ENCODE data around the gene PABPN1L. TPM values are rescaled to one million over a fixed set of nuclear protein-coding genes. Genes with fewer than 3 reads are reported as not detected.

The PABPN1L gene
- total and polyA plus RNA-seq, 2 of the 8 experiments (the other 6 are each of a cell fraction or from before 2014, with no cell fraction given) = not detected

DNA sequence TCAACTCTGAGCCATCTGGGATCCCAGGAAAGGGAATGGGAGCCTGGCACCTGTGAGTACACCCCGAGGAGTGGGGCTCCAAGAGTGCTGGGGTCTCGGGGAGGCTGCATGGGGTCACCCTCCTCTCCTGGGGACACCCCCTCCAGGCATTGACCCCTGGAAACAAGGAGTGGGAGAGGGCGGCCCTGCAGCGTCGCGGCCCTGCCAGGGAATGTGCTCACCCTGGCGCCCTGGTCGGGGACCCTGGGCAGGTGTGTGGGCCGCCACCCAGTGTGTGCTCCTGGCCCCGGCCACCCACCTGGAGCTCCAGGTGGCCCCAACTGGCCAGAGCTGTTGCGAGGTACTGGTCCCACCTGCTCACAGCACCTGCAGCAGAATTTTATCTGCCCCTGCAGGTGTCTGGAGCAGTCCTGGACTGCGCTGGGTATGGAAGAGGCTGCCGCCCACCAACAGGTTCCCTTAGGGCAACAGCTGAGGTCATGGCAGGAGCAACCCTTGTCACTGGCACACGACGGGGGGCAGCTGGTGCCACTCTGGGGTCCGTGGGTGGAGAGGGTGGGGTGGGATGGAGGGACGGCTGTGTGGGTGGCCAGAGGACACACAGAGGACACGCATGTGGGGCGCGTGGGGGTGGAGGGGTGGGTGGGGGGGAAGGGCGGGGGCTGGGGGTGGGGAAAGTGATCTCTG is 5.4 kb upstream of the PABPN1L start:
- no peak overlapping the region for H3K18ac ChIP-seq (ENCODE audit: extremely low read depth, low read length)
- H2BK20ac ChIP-seq (ENCODE audit: low read length) = no peak overlapping the region
- H3K14ac ChIP-seq (ENCODE audit: insufficient read length) = no peak overlapping the region
- H4K20me1 ChIP-seq (replicated peaks in 1 of 2; ENCODE audit: control insufficient read depth in 1 of 2, insufficient read depth in 2 of 2, low read length in 2 of 2) = no peaks in the 10 kb centered on the region
- no peak overlapping the region for H4K91ac ChIP-seq (replicated peaks; ENCODE audit: insufficient read length, low read length)
- no peak overlapping the region for H2BK12ac ChIP-seq (ENCODE audit: low read depth, low read length)
- 91% methylated on average over 13 of the region's 21 CpGs; no CpG with 5 or more reads in 1 of the 2 experiments for WGBS, 2 experiments (ENCODE audit: extremely low coverage in 1 of 2, insufficient coverage in 1 of 2, insufficient read length in 1 of 2, insufficient replicate concordance in 2 of 2, low coverage in 1 of 2, low lambda C conversion rate in 2 of 2, missing lambda C conversion rate in 1 of 2)
- CTCF ChIA-PET (ENCODE audit: partially characterized antibody) = interaction anchor here (0.7 kb wide), 1 partner anchor 59 kb away, joined by 3 read pairs; no protein-coding TSS in a partner anchor
- H2AFZ ChIP-seq (ENCODE audit: low read length) = no peak overlapping the region
- no peak overlapping the region for H3K56ac ChIP-seq (replicated peaks; ENCODE audit: insufficient read length, low read depth, low read length)
- no peaks in the 10 kb centered on the region; a peak in 1 of 4 replicates for H3K9me3 ChIP-seq (ENCODE audit: insufficient read depth in 2 of 2, low read depth in 1 of 2, low read length in 1 of 2)
- H3K79me2 ChIP-seq (ENCODE audit: control insufficient read depth in 1 of 2, insufficient read depth in 2 of 2, low read length in 2 of 2) = no peaks in the 10 kb centered on the region
- no peak overlapping the region for H3K4ac ChIP-seq (replicated peaks; ENCODE audit: insufficient read length, low read depth, low read length)
- H3K4me1 ChIP-seq (replicated peaks in 1 of 4; ENCODE audit: control insufficient read depth in 3 of 4, insufficient read depth in 4 of 4, low read length in 3 of 4) = no peaks in the 10 kb centered on the region; a peak in 1 of 7 replicates
- H3K27me3 ChIP-seq (replicated peaks in 1 of 4; ENCODE audit: control insufficient read depth in 3 of 4, extremely low read depth in 1 of 4, insufficient read depth in 3 of 4, low read length in 3 of 4) = no peaks in the 10 kb centered on the region
- no peak overlapping the region for H2BK5ac ChIP-seq (ENCODE audit: low read depth, low read length)
- no peak overlapping the region for H3K23ac ChIP-seq (ENCODE audit: insufficient read length)
- no peak overlapping the region for H3K4me3 ChIP-seq (ENCODE audit: extremely low read depth in 1 of 4, insufficient read depth in 2 of 4, low read depth in 3 of 4, low read length in 4 of 4)
- DNase-seq (ENCODE audit: low read depth in 1 of 2, low spot score in 2 of 2) (no peak), FAIRE-seq (no peak)
- no peaks in the 10 kb centered on the region for H3K23me2 ChIP-seq (ENCODE audit: low read depth, low read length)
- no peak overlapping the region for H3K27ac ChIP-seq (ENCODE audit: low read depth, low read length)
- TF ChIP-seq HDAC6 (IDR thresholded peaks at IDR 0.05; ENCODE audit: low read depth, low read length) (no peak), POU5F1 (IDR thresholded peaks at IDR 0.05; ENCODE audit: low read depth, low read length) (no peak), EZH2 (IDR thresholded peaks at IDR 0.05; ENCODE audit: low read depth, low read length, severe bottlenecking) (no peak), BACH1 (IDR thresholded peaks at IDR 0.05; ENCODE audit: low read length) (no peak), KDM5A (IDR thresholded peaks at IDR 0.05; ENCODE audit: low read length) (no peak), TAF1 (IDR thresholded peaks at IDR 0.05; ENCODE audit: low read depth, low read length) (no peak)
- H3K4me2 ChIP-seq (ENCODE audit: insufficient read depth in 1 of 2, low read depth in 2 of 2, low read length in 2 of 2) = no peak overlapping the region
- H2BK15ac ChIP-seq (ENCODE audit: low read length) = no peak overlapping the region
- no peak overlapping the region for H2BK120ac ChIP-seq (replicated peaks; ENCODE audit: low read depth, low read length)
- no peak overlapping the region for H2AK5ac ChIP-seq (ENCODE audit: low read depth, low read length)
- POLR2A ChIA-PET (ENCODE audit: partially characterized antibody) = interaction anchor here (2.6 kb wide), 1 partner anchor 62 kb away, joined by 8 read pairs; no protein-coding TSS in a partner anchor
- H3K36me3 ChIP-seq (ENCODE audit: control insufficient read depth in 2 of 4, insufficient read depth in 4 of 4, low read length in 3 of 4) = no peaks in the 10 kb centered on the region
- no peak overlapping the region for H4K5ac ChIP-seq (ENCODE audit: insufficient read length, low read depth, low read length)
- H3K79me1 ChIP-seq (ENCODE audit: low read depth, low read length) = no peaks in the 10 kb centered on the region
- H4K8ac ChIP-seq (ENCODE audit: extremely low read depth, insufficient read depth, low read length) = no peak overlapping the region
- H3K9ac ChIP-seq (replicated peaks in 1 of 4; ENCODE audit: extremely low read depth in 1 of 4, low read depth in 3 of 4, low read length in 3 of 4) = no peak overlapping the region

Measured in H1 (cell line).